Mammary epithelial cell (primary cell): ENCODE data around the gene MAP3K10.

Source experiments
- CTCF ChIP-seq, 2 donors: IDR thresholded peaks in 1 of 2; conservative IDR thresholded peaks in 1 of 2; 2 replicates each; pipeline ENCODE4 v1.5.1; 2011 to 2012; ENCODE audit warnings: inconsistent platforms in 2 of 2, low read length in 2 of 2, mild to moderate bottlenecking in 2 of 2, control low read depth in 1 of 2, low read depth in 1 of 2; ENCODE audit not compliant: insufficient read depth in 1 of 2; ENCODE audit errors: extremely low read depth in 1 of 2
- EZH2 ChIP-seq: IDR thresholded peaks from 2 replicates; pipeline ENCODE4 v1.6.1; 2012; ENCODE audit warnings: low read length, inconsistent platforms, borderline replicate concordance

DNA sequence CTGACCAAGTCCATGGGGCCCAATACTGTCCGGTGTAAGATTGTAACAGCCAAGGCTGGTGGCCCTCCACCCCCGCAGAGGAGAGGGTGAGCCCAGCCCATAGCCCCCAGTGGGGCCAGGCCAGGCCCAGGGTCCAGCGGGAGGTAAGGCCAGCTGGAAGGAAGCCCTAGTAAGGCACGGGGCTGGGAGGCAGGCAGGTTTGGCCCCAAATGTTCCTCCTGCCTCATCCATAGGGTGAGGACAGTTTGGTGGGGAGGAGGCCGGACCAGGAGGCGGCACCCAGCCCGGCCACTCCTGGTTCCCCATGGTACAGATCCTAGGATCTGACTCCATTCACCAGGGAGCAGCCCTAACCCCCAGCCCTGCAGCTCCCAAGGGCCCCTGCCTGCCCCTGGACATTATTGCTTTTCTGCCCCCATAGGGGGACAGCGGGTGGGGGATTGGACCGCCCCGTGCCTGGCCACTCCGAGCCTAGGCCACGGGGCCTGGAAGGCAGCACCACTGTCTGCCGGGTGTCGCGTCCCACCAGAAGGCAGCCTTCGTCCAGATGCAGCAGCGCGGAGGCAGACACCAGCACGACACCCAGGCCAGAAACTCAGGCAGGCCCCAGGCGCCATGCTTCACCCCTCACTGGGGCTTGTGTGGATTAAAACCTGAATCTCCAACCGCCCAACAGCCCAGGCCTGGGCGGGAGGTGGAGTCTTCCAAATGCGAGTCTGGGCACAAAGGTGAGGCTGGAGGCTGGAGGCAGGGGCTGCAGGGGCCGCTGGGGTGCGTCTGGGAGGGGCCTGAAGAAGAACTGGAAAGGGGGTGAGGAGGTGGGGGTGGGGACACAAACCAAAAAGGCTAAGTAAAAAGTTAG is 42.0 kb downstream of the MAP3K10 start:
- TF ChIP-seq CTCF (conservative IDR thresholded peaks at IDR 0.05 in 1 of 2, IDR thresholded peaks at IDR 0.05 in 1 of 2; ENCODE audit: extremely low read depth in 1 of 2, insufficient read depth in 1 of 2, low read depth in 1 of 2, low read length in 2 of 2) (no peak), EZH2 (no peak)
